A204.1 (cell line): Measurements from ENCODE around the gene ANKLE2.

Experiments used
- FAIRE-seq: peaks from 2 replicates; lab custom pipeline; 2012; peaks lifted over from hg19 to GRCh38; lab: Jason Lieb, UNC

ANKLE2 gene

DNA sequence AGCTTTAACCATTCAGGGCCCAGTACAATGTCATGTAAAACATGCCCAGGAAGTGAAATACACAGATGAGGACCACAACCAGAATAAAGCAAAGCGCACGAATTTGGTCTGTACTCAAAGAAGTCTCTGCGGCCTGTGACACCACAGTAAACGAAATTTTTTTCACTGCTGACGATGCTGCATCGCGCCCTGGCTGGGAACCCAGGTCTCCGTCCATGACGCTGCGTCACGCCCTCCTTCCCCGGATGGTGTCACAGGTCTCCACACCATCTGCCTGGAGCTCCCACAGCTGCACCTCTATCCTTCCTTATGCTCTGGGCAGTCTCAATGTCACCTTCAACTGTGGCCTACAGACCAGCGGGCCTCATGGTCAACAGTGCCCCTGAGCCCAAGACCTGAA lies 17.8 kb downstream of the ANKLE2 start:
- FAIRE-seq, result no peak

DNA sequence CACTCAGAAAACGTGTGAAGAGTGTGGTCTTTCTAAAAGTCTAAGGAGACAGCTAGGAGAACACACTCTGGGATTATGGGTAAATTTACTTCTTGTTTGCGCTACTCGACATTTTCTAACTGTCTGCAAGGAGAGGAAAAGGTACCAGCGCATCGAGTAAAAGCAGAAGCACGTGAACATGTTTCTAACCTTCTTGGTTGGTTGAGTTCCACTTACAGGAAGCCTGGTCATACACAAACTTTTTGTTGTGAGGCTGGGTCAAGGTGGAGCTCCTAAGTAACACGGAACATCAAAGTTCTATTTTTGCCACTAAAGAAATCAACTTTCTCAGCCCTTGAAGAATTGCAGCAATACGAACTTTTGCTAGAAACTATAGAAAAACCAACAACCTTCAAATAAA lies 20.0 kb downstream of the ANKLE2 start:
- no peak for FAIRE-seq

DNA sequence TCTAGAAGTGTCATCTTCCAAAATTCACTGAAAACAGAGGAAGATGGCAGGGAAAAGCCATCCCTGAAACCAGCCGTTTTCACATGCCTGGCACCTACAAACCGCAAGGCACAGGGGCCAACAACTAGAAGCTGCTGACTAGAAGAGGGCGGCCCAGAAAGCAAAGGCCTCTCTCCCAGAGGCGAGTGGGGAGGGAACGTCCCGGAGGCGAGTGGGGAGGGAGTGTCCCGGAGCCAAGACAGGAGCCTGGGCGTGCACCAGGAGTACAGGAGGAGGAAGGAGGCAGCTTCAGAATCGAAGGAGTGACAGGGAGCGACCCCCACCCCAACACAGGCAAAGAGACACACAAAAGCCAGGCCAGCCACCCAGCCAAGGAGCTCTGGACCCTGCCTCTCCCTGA lies 21.0 kb downstream of the ANKLE2 start:
- FAIRE-seq, result no peak

DNA sequence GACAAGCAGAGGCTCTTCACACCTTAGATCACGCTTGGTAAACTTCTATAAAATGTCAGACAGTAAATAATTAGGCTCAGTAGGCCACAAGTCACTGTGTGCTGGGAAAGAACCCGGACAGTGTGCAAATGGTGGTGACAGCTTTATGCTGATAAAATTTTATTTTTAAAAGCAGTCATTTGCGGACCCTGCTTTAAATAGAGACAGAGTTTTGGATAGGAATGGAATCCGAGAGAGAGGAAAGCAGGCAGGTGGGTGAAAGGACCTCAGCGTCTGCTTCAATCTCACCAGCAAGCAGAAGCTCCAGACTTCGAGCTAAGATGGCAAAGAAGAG lies 21.4 kb downstream of the ANKLE2 start:
- no peak for FAIRE-seq

DNA sequence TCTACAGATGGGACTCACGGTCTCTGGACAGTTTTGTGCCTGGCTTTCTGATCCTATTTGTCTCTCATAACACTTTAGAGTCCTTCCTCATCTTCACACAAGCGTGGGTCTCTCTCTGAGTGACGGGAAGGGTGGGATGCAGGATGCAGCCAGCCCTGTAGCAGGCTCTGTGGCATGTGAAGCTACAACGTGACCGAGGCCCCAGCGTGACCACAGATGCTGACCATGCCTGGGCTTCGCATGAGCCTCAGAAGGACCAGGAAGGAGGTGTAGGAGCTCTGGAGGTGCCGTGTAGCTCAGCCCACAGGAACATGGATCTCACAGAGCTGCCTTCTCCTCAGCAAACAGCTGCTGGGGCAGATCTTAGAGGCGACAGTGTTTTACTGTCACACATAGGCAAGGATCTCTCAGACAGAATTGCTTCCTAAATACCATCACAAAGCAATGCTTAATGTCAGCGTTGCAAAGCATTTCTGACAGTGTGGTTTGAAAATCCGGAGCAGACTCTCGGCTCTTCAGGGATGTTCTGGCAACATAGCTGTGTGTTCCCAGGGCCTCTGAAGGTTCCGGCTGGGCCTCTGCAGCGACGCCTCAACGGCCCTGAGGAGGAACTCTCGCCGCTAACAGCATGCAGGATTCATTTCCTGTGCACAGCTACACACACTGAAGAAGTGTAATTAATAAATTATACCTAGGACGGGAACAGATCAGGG lies 21.9 kb downstream of the ANKLE2 start:
- FAIRE-seq, result no peak

DNA sequence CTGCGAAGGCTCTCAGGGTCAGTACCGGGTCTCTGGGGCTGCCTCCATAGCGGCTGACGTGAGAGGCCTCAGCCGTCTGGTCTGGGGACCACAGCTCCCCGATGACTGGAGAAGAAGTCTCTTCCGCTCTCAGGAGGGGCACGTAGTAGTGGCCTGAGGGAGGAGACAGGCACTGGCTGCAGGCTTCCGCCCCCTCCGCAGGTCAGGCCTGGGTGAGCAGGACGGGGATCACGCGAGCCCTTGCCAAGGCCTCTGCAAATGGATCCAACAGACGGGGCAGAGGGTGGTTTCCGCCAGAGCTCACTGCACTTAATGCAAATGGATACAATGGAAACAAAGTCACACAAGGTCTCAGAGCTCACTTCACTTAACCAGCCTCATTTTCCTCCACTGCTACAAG lies 24.7 kb downstream of the ANKLE2 start:
- FAIRE-seq, result no peak

DNA sequence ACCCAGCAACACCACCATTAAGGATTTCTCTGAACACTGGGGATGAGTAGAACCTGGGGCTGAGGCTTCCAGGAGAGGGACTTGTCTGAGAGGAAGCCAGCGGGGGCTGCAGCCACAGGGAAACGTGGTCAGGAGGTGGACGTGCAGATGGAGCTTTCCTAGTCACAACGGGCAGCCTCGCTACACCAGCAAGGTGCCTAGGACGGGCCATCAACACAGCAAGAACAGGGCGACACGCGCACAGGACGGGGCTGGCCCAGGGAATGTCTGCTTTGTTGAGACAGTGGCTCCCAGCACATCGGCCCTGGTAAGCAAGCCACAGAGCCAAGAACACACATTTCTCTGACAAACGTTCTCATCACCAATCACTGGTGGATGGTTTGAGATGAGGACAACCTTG lies 25.3 kb downstream of the ANKLE2 start:
- no peak for FAIRE-seq

DNA sequence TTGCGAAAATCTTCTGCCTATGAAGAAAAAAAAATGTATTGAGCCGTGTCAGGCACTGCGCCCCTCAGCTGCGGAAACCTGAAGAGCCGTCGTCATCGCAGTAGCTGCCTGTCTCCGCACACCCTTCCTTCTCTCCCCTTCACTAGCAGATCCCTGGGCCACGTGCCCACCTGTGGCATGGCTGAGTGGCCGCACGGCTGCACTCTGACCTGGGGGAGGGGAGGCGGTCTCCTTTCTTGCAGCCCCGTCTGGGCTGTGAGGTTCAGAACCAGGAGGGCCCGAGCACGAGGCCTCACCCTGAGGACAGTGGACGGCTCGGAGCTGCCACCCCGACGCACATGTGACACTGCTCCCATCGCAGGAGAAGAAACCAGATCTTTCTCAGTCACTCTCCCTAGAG lies 26.1 kb downstream of the ANKLE2 start:
- FAIRE-seq, result no peak

DNA sequence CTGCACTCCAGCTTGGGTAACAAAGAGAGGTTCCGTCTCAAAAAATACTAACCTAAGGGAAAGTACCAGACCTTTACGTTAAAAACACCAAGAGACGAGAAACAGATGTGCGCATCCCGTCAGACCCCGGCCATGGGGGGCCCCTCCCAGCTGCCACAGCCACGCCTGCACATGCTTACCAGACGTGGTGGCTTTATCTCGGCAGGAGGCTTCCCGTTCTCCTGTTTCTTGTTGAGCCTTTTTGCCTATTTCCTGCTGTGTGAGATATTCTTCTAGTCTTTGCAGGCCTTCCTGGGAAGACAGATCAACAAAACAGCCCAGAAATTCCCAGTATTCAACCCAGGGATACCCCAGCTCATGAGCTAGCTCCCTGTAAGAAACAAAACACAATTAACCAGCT lies 27.4 kb downstream of the ANKLE2 start:
- no peak for FAIRE-seq

DNA sequence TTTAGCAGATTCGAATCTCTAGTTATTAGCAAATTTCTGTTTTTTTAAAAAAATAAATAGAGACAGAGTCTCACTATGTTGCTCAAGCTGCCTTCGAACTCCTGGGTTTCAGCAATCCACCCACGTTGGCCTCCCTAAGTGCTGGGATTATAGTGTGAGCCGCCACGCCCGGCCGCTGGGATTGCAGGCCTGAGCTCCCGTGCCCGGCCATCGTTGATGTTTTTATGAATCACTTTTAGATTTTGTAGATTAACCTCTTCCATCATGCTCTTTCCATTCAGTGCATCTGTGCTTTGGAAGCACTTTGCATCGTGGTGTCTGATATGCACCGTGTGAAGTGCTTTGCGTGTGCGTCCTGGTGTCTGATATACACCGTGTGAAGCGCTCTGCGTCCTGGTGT lies 30.1 kb downstream of the ANKLE2 start:
- FAIRE-seq, result no peak

DNA sequence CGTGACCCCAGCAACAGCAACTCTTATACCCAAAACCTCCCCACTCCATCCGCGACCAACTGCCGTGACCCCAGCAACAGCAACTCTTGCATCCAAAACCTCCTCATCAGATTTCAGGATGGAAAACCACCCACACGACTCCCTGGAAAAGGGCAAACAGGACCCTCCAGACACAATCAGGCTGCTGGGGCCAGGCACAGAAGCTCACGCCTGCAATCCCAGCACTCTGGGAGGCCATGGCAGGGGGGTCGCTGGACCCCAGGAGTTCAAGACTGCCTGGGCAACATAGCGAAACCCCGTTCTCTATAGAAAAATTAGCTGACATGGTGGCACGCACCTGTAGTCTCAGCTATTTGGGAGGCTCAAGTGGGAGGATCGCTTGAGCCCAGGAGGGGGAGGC lies 31.3 kb downstream of the ANKLE2 start:
- FAIRE-seq, result no peak

DNA sequence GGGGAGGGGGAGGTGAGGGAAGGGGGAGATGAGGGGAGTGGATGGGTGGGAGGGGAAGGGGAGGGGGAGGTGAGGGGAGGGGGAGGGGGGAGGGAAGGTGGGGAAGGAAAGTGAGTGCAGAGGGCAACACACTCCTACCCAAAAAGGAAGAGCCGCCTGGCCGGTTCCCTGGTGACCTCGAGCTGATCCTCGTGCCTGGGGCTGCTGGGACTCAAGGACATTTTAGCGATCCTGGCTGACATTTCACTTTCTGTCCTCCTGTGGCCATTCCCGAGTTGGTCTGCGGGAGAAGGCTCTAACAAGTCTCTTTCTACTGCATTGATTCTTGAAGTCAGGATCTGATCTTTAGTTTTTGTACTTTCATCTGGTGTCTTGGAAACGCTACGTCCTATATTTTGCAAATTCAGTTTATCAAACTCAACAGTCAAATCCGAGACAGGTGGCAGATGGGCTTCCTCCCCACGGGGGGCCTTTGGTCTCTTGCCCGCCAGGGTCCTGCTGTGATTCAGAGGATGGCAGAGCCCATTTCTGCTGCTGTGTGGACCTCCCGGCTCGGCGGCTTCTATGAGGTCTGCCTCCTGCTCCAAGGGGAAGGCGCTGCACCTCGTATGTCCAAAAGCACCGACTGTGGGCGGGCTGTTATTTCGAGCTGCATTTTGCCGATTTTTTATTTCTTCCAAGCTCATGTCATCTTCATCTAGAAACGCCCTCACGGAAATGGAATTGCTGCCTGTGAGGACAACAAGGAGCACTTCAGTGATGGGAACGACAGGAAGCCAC lies 31.9 kb downstream of the ANKLE2 start:
- FAIRE-seq, result no peak

DNA sequence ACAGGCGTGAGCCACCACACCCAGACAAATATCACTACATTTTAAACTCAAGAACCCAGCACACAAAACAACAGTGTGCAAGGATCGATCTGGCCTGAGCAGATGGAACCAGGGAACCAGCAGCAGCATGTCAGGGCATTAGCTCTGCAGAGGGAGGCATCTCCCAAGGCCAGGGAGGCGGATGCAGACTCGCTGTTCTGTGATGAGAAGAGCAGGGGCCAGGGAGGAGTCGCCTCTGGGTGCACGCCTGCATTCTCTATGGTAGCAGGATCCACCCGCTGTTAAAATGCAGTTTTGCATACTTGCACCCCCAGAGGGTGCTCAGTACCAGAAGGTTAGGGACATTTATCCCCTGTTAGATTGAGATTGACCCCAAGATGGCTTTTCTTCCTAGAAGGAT lies 33.1 kb downstream of the ANKLE2 start:
- FAIRE-seq, result no peak

DNA sequence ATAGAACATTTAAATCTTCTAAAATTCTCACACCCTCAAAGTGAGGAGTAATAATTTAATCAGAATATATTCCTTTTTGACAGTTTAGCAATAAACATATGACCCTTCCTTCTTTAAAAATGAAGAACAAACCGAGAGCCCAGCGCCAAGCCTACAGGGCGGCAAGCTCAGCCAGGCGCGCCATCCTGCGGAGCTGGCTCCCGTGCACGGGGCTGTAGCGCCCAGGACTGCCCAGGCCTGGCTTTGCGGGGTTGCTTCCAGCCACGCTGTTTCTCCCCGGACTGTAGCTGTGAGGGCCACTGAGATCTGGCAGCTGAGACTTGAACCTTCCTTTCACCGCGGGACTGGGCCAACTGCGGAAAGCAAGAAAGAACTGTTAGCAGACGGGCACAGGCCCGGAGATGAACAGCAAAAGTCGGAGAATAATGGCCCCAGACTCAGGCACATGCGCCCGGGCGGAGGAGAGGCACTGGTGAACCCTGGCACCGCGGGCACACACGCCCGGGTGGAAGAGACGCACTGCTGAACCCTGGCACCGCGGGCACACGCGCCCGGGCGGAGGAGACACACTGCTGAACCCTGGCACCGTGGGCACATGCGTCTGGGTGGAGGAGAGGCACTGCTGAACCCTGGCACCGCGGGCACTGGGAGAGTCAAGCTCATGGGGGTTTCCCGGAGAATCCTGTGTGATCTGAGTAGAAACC lies 34.4 kb downstream of the ANKLE2 start:
- FAIRE-seq, result no peak

DNA sequence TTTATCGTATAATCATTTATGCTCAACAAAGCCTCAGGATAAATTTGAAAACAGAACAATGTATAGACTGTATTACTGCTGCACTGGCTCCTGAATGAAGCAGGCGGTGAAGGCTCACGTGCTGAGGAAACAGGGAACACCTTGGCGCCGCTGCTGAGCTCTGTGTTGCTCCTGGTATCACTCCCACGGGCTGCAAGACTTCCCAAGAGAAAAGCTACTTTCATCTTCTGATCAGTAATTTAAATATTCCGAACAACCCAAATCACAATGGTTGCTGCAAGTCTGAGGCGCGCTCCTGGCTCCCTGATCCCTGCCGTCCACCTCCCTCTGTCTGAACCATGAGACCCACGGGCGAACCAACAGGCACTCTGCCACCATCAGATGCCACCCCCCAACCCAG lies 35.2 kb downstream of the ANKLE2 start:
- FAIRE-seq, result no peak

DNA sequence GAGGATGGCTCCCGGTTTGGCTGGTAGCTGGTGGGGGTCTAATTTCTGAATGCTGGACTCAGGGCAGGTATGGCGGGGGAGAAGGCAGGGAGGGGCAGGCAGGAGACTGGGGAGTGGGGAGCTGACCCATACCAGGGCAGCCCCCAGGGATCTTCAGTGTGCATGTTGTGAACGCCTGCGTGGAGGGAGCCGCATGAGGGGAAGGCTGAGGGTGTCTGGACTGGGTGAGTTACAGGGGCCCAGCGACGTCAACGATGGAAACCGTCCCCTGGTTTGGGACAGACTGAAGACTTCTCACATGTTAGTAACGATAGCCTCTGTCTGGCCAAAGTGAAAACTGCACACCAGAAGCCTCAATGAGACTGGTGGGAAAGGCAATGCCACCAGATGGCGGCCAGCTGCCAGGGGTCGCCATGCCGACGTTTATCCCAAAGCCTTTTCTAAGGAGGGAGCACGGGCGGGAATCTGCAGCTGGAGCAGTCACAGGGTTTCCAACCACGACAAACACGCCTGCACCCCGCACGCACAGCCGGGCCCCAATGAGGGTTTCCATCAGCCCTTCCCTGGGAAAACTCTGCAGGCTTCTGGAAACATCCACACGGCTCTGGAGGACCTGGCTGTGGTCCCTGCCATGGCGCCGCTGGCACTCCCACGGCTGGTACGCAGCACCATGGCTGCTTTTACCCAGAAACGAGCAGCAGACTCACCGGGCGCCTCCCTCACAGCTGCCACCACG lies 37.0 kb downstream of the ANKLE2 start:
- no peak for FAIRE-seq

DNA sequence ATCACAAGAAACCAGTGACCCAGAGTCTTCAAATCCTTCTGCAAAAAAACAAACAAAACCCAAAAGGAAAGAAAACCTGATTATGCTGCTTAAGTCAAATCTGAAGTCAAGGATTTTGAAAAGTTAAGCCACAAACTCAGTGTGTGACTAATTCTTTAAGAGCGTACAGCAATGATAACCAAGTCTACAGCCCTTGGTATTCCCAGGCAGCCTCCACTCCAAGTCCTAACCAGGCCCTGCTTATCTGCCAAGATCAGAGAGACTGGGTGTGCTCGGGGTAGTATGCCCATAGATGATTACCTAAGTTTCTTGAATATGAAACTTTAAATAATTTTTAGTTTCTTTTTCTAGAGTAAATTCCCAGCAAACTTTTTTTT lies 37.9 kb downstream of the ANKLE2 start:
- FAIRE-seq, result no peak

DNA sequence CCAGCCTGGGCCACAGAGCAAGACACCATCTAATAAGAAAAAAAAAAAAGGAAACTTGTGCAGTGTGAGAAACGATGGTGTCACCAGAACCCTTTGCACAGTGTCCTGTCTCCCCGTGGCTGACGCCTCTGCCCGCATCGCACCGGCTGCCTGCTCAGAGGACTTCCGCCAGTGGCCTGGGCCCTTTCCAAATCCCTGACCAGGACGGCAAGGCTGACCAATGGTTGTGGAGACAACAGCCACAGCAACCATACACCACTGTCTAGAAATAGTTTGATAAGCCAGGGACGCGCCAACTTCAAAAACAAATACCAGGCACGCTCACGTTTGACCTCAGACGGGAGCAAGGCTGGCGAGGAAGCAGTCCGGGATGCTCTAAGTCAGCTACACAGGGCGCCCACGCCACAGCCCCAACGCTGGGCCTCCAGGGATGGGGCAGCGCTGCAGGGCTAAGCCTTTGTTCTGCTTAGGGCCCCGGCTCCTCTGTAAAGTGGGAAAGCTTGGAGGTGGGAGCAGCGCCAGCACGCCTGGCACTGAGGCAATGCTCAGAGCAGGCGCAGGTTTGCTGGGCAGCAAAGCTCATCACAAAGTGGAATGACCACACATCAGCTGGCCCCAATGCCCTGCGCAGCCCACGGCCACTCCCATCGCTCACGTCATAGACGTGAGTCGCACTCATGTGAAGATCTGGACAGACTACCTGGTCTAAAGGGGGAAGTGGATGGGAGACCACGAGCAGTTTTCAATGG lies 38.4 kb downstream of the ANKLE2 start:
- FAIRE-seq, result no peak

DNA sequence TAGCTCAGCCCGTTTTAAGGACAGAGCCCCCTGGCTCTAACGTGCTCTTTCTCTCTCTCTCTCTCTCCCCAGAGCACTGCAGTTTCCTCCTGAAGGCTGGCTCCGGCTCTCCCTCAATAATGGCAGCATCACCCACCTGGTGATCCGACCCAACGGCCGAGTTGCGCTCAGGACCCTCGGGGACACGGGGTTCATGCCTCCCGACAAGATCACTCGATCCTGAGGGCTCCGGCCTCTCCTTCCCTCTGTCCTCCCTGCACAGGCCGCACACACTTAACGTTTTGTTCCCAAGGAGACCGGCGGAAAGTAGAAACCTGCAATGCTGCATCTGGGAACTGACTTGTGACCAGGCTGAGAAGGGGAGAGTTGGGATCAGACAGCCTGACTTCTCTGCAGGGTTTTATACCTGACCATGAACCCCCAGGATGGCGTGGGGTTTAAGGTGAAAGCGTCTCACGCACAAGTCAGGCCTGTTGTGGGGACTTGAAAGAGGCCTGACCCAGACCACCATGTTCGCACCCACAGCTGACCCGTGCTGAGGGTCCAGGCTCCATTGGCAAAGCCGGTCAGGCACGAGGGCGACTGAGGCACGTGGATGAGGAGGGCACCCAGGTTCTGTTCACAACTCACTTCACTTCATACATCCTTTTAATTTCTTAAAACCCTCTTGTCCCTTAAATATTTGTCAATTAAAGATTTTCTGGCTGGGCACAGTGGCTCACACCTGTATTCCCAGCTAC lies 40.9 kb downstream of the ANKLE2 start:
- no peak for FAIRE-seq

DNA sequence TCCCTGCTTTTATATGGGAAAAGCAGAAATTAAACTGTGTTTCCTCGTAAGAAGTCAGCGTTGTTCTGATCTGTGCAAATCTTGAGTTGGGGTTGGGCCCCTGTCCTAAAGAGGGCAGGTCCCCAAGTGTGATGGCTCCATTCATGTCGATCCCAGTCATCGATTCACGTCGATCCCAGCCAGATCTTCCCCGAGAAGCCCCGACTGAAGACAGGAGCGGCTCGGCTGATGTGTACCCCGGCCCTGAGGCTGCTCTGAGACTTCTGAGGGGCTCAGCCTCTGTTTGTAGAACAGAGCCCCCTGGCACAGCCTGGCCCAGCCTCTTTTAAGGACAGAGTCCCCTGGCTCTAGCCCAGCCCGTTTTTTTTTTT lies 41.7 kb downstream of the ANKLE2 start:
- no peak for FAIRE-seq

DNA sequence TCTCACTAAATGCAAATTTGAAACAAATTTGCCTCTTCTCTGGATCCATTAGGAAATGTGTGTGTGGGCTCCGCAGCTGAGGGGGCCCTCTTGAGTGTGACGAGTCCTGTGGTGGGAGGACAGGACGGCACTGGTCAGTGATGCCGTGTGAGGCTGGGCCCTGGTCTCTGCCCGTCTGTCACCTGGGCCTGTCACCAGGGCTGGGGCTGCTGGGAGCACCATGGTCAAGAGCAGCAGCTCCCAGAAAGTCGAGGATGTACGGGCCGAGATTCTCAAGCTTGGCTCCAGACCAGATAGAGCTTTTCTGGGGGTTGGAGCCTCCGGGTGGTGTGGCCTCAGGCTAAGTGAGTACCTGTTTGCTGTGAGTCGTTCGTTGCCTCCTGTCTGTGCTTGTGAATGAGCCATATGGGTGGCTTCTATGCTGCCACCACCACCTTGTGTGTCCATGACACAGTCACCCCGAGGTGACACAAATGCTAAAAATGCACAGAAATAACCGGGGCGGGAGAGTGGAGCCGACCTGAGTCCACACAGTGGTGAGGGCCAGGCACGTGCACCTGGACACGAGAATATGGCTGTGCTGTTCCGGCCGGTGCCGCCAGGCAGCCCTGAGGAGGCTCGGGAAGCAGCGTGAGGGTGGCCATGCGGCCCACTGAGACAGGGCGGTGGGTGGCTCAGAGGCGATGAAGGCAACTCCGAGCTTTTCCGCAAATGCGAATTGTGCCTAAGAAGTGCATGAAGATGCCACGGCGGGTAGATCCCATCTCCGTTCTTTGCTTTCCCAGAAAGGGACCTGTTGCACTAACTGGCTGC lies 42.3 kb downstream of the ANKLE2 start:
- no peak for FAIRE-seq
